Measurements from ENCODE around the gene SLC9A5. TPM values are rescaled to one million over a fixed set of nuclear protein-coding genes. Genes with fewer than 3 reads are reported as not detected.

The SLC9A5 gene
- total RNA-seq, 1 donor from 2014 or later, result 4.4 TPM

GRCh38 chr16:67280090-67281015, 31.6 kb downstream of the SLC9A5 start:
- Mint-ChIP-seq H3K4me3 (no peak overlapping the region), H3K27ac (no peak overlapping the region), H3K27me3 (peaks cover 5% of the 10 kb centered on the region), H3K9me3 (no peaks in the 10 kb centered on the region), H3K36me3 (no peaks in the 10 kb centered on the region), H3K4me1 (ENCODE audit: unreplicated experiment) (no peaks in the 10 kb centered on the region)
- TF ChIP-seq, protein P1, sequence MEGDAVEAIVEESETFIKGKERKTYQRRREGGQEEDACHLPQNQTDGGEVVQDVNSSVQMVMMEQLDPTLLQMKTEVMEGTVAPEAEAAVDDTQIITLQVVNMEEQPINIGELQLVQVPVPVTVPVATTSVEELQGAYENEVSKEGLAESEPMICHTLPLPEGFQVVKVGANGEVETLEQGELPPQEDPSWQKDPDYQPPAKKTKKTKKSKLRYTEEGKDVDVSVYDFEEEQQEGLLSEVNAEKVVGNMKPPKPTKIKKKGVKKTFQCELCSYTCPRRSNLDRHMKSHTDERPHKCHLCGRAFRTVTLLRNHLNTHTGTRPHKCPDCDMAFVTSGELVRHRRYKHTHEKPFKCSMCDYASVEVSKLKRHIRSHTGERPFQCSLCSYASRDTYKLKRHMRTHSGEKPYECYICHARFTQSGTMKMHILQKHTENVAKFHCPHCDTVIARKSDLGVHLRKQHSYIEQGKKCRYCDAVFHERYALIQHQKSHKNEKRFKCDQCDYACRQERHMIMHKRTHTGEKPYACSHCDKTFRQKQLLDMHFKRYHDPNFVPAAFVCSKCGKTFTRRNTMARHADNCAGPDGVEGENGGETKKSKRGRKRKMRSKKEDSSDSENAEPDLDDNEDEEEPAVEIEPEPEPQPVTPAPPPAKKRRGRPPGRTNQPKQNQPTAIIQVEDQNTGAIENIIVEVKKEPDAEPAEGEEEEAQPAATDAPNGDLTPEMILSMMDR (conservative IDR thresholded peaks at IDR 0.05), result no peak
- no peak for DNase-seq (ENCODE audit: extremely low spot score, unreplicated experiment)

DNA sequence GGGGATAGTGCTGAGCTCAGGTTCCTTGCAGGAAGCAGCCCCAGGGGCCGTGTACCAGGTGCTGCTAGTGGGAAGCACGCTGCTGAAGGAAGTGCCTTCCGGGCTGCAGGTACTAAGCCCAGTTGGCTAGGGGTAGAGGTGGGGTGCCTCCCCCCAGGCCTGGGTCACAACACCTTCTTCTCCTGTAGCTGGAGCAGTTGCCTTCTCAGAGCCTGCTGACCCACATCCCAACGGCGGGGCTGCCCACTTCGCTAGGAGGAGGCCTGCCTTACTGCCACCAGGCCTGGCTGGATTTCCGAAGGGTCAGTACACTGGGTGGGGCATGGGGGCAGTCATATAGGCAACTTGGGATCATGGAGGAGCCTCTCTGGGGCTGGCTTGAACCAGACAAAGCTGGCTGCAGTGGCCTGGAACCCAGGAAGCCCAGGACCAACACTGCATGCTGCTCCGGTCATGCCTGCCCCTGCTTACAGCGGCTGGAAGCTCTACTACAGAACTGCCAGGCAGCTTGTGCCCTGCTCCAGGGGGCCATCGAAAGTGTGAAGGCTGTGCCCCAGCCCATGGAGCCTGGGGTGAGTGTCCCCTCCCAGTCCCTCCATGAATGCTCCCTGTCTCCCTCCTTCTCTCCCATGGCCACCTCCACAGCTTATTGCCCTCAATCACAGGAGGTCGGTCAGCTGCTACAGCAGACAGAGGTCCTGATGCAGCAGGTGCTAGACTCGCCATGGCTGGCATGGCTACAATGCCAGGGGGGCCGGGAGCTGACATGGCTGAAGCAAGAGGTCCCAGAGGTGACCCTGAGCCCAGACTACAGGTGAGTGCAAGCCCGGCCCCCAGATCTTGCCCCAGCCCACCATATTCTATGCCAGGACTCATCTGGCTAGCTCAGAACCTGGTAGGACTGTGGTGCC, 33.0 kb downstream of the SLC9A5 start:
- no peak for DNase-seq (ENCODE audit: extremely low spot score, unreplicated experiment)
- no peak overlapping the region for H3K27ac Mint-ChIP-seq
- H3K4me3 Mint-ChIP-seq, result no peak overlapping the region
- H3K4me1 Mint-ChIP-seq (ENCODE audit: unreplicated experiment), result no peaks in the 10 kb centered on the region
- H3K9me3 Mint-ChIP-seq, result no peaks in the 10 kb centered on the region
- H3K36me3 Mint-ChIP-seq, result no peaks in the 10 kb centered on the region
- H3K27me3 Mint-ChIP-seq, result peaks cover 5% of the 10 kb centered on the region
- TF ChIP-seq, protein P1 (conservative IDR thresholded peaks at IDR 0.05), result no peak

DNA sequence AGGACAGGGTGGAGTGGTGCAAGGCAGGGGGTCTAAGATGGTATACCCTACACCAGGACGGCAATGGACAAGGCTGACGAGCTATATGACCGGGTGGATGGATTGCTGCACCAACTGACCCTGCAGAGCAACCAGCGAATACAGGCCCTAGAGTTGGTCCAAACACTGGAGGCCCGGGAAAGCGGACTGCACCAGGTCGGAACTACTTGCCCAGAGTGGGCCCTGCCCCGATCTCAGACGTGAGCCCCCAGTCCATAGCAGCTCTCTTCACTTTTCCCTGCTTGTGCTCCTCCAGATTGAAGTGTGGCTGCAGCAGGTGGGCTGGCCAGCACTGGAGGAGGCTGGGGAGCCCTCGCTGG, 33.6 kb downstream of the SLC9A5 start:
- Mint-ChIP-seq H3K27me3 (peaks cover 5% of the 10 kb centered on the region), H3K4me1 (ENCODE audit: unreplicated experiment) (no peaks in the 10 kb centered on the region), H3K36me3 (no peaks in the 10 kb centered on the region), H3K27ac (no peak overlapping the region), H3K4me3 (no peak overlapping the region), H3K9me3 (no peaks in the 10 kb centered on the region)
- TF ChIP-seq, protein P1 (conservative IDR thresholded peaks at IDR 0.05), result no peak
- no peak for DNase-seq (ENCODE audit: extremely low spot score, unreplicated experiment)

DNA sequence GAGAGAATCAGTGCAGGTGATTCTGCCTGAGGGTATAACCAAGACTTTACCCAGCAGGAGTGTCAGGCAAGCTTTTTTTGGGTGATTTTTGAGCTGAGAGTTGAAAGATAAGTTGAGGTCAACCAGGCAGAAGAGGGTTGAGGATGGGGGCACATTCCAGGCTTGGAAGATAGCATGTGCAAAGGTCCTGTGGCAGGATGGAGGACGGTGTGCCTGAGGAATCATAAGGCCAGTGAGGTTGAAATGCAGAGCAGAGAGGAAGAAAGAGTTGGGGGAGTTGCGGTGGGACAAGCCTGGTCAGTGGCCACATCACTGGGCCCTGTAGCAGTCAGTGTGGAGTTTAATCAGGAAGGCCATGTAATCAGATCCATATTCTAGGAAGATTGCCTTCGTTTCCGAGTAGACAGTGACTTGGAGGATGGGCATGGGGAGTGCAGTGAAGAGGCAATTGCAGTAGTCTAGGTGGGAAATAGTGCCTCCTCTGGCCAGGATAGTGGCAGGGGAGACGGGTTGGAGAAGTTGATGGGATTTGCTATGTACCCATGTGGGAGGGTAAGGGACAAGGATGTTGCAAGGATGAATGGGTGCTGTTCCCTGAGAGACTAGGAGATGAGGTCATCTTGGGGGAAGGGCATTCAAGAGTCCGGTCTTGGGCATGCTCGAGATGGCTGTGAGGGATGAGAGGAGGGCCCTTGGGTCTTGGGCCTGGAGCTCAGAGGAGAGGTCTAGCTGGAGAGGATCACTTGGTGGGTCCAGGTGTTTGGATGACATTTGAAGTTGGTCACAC, 34.5 kb downstream of the SLC9A5 start:
- Mint-ChIP-seq H3K4me1 (ENCODE audit: unreplicated experiment) (no peaks in the 10 kb centered on the region), H3K4me3 (no peak overlapping the region), H3K27ac (no peak overlapping the region), H3K9me3 (no peaks in the 10 kb centered on the region), H3K36me3 (no peaks in the 10 kb centered on the region), H3K27me3 (peaks cover 5% of the 10 kb centered on the region)
- DNase-seq (ENCODE audit: extremely low spot score, unreplicated experiment), result no peak
- TF ChIP-seq, protein P1 (conservative IDR thresholded peaks at IDR 0.05), result no peak
